ENCODE data around the gene C12orf75. TPM values are rescaled to one million over a fixed set of nuclear protein-coding genes. Genes with fewer than 3 reads are reported as not detected.

C12orf75 gene
- total and polyA plus RNA-seq, 2 of the 13 experiments (the other 11 are each of a cell fraction or from before 2014, with no cell fraction given) = 16.1 to 19.8 TPM

GRCh38 chr12:105382771-105383622 lies 52.5 kb downstream of the C12orf75 start (continued):
- TF ChIP-seq LRRFIP1 (CRISPR knock-in tag; conservative IDR thresholded peaks at IDR 0.05) = no peak
- peak; percentile 78 for TF ChIP-seq RAD21 (CRISPR knock-in tag; IDR thresholded peaks at IDR 0.05)
- no peak for TF ChIP-seq ZMYM3 (CRISPR knock-in tag; IDR thresholded peaks at IDR 0.05)
- TF ChIP-seq KAT7 (CRISPR knock-in tag; IDR thresholded peaks at IDR 0.05; ENCODE audit: borderline replicate concordance) = no peak
- no peak for TF ChIP-seq ZBTB44 (CRISPR knock-in tag; IDR thresholded peaks at IDR 0.05)
- no peak for TF ChIP-seq KLF12 (CRISPR knock-in tag; IDR thresholded peaks at IDR 0.05; ENCODE audit: borderline replicate concordance)
- no peak for TF ChIP-seq CERS6 (CRISPR knock-in tag; IDR thresholded peaks at IDR 0.05)
- TF ChIP-seq ZNF674 (CRISPR knock-in tag; IDR thresholded peaks at IDR 0.05; ENCODE audit: low read depth) = no peak
- peak; percentile 86 for TF ChIP-seq SMC3 (IDR thresholded peaks at IDR 0.05; ENCODE audit: low read length)

Data from HepG2 (cell line).